ENCODE data around the gene CKAP5.

GRCh38 chr11:46886211-46886610, 40.1 kb upstream of the CKAP5 start:
- TF ChIP-seq CTCF (conservative IDR thresholded peaks at IDR 0.05; ENCODE audit: low read depth, low read length) (no peak), EZH2 (IDR thresholded peaks at IDR 0.05; ENCODE audit: borderline replicate concordance, low read depth, low read length, poor library complexity, severe bottlenecking) (no peak)
